ENCODE measurements around the gene FGR. TPM values are rescaled to one million over a fixed set of nuclear protein-coding genes. Genes with fewer than 3 reads are reported as not detected.

The FGR gene
- total and polyA plus RNA-seq, 2 of the 13 experiments (the other 11 are each of a cell fraction or from before 2014, with no cell fraction given) = not detected

DNA sequence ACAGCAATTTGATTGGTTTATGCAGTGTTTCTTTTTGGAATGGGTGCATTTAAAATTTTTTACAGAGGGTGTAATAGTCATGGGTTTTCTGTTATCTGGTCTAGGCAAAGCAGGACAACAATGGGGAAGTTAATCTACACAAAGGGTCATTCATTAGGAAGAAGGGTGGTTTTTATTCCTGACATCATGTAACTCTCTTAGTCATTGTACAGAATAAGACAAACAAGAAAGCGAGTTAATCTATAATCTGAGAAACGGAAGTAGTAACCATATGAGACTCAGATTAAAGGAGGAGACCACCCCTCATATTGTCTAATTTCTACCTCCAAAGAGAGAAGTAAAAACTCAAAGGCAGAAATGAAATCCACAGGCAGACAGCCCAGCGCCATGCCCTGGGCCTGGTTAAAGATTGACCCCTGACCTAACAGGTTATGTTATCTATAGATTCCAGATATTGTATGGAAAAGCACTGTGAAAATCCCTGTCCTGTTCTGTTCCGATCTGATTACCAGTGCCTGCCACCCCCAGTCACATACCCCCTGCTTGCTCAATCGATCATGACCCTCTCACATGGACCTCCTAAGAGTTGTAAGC, 47.5 kb upstream of the FGR start (continued):
- TF ChIP-seq, protein P1, sequence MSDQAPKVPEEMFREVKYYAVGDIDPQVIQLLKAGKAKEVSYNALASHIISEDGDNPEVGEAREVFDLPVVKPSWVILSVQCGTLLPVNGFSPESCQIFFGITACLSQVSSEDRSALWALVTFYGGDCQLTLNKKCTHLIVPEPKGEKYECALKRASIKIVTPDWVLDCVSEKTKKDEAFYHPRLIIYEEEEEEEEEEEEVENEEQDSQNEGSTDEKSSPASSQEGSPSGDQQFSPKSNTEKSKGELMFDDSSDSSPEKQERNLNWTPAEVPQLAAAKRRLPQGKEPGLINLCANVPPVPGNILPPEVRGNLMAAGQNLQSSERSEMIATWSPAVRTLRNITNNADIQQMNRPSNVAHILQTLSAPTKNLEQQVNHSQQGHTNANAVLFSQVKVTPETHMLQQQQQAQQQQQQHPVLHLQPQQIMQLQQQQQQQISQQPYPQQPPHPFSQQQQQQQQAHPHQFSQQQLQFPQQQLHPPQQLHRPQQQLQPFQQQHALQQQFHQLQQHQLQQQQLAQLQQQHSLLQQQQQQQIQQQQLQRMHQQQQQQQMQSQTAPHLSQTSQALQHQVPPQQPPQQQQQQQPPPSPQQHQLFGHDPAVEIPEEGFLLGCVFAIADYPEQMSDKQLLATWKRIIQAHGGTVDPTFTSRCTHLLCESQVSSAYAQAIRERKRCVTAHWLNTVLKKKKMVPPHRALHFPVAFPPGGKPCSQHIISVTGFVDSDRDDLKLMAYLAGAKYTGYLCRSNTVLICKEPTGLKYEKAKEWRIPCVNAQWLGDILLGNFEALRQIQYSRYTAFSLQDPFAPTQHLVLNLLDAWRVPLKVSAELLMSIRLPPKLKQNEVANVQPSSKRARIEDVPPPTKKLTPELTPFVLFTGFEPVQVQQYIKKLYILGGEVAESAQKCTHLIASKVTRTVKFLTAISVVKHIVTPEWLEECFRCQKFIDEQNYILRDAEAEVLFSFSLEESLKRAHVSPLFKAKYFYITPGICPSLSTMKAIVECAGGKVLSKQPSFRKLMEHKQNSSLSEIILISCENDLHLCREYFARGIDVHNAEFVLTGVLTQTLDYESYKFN (CRISPR knock-in tag; conservative IDR thresholded peaks at IDR 0.05) = peak; percentile 12; the same call in 1 of the 2 replicates
- no peak for TF ChIP-seq ZNF205 (CRISPR knock-in tag; IDR thresholded peaks at IDR 0.05)
- TF ChIP-seq, protein P2, sequence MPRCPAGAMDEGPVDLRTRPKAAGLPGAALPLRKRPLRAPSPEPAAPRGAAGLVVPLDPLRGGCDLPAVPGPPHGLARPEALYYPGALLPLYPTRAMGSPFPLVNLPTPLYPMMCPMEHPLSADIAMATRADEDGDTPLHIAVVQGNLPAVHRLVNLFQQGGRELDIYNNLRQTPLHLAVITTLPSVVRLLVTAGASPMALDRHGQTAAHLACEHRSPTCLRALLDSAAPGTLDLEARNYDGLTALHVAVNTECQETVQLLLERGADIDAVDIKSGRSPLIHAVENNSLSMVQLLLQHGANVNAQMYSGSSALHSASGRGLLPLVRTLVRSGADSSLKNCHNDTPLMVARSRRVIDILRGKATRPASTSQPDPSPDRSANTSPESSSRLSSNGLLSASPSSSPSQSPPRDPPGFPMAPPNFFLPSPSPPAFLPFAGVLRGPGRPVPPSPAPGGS (CRISPR knock-in tag; IDR thresholded peaks at IDR 0.05) = no peak
- TF ChIP-seq NFRKB (IDR thresholded peaks at IDR 0.05) = no peak
- no peak for TF ChIP-seq ZNF331 (CRISPR knock-in tag; IDR thresholded peaks at IDR 0.05)
- TF ChIP-seq SOX5 (CRISPR knock-in tag; IDR thresholded peaks at IDR 0.05; ENCODE audit: borderline replicate concordance) = peak; percentile 57; the same call in 1 of the 2 replicates
- TF ChIP-seq, protein P3, sequence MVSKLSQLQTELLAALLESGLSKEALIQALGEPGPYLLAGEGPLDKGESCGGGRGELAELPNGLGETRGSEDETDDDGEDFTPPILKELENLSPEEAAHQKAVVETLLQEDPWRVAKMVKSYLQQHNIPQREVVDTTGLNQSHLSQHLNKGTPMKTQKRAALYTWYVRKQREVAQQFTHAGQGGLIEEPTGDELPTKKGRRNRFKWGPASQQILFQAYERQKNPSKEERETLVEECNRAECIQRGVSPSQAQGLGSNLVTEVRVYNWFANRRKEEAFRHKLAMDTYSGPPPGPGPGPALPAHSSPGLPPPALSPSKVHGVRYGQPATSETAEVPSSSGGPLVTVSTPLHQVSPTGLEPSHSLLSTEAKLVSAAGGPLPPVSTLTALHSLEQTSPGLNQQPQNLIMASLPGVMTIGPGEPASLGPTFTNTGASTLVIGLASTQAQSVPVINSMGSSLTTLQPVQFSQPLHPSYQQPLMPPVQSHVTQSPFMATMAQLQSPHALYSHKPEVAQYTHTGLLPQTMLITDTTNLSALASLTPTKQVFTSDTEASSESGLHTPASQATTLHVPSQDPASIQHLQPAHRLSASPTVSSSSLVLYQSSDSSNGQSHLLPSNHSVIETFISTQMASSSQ (IDR thresholded peaks at IDR 0.05; ENCODE audit: low read depth) = peak; percentile 60; the same call in 1 of the 2 replicates
- TF ChIP-seq, protein P3 (CRISPR knock-in tag; IDR thresholded peaks at IDR 0.05; ENCODE audit: borderline replicate concordance) = peak; percentile 40; the same call in 1 of the 2 replicates
- TF ChIP-seq PHF21A (CRISPR knock-in tag; IDR thresholded peaks at IDR 0.05) = peak; percentile 42
- TF ChIP-seq ZNF180 (CRISPR knock-in tag; IDR thresholded peaks at IDR 0.05; ENCODE audit: borderline replicate concordance, low read depth) = no peak
- no peak for TF ChIP-seq ZNF160 (CRISPR knock-in tag; IDR thresholded peaks at IDR 0.05)
- no peak for TF ChIP-seq ZBTB38 (CRISPR knock-in tag; IDR thresholded peaks at IDR 0.05)
- TF ChIP-seq SOX13 (IDR thresholded peaks at IDR 0.05) = no peak
- TF ChIP-seq SOX13 (CRISPR knock-in tag; conservative IDR thresholded peaks at IDR 0.05 in 1 of 2, IDR thresholded peaks at IDR 0.05 in 1 of 2) = peak in 1 of 2 experiments; percentile 70; a peak in 2 of 4 replicates
- TF ChIP-seq REL (CRISPR knock-in tag; conservative IDR thresholded peaks at IDR 0.05) = no peak
- TF ChIP-seq RXRA (CRISPR knock-in tag; IDR thresholded peaks at IDR 0.05) = no peak
- TF ChIP-seq ZNF264 (CRISPR knock-in tag; IDR thresholded peaks at IDR 0.05) = no peak
- no peak for TF ChIP-seq MED8 (CRISPR knock-in tag; IDR thresholded peaks at IDR 0.05; ENCODE audit: insufficient replicate concordance)
- TF ChIP-seq THAP11 (CRISPR knock-in tag; IDR thresholded peaks at IDR 0.05) = no peak
- TF ChIP-seq, protein P4, sequence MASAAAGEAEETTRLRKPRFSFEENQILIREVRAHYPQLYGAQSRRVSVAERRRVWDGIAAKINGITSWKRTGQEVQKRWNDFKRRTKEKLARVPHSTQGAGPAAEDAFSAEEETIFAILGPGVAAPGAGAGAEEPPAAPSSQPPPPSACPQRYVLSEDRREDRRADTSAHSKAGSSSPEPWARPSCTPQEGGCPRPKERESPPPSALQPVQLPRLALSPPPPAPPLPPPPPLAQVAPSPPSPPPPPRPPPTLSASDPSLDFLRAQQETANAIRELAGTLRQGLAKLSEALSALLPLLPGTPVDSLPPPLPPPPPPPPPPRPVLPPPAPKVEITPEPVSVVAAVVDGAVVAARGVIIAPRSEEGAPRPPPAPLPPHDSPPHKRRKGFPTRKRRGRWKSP (CRISPR knock-in tag; IDR thresholded peaks at IDR 0.05) = no peak
- no peak for TF ChIP-seq KLF9 (CRISPR knock-in tag; IDR thresholded peaks at IDR 0.05; ENCODE audit: low read depth)
- TF ChIP-seq ZNF879 (CRISPR knock-in tag; IDR thresholded peaks at IDR 0.05) = no peak
